HFFc6 (cell line): ENCODE results near the gene MYLK. TPM values are rescaled to one million over a fixed set of nuclear protein-coding genes. Genes with fewer than 3 reads are reported as not detected.

ENCODE experiments used
- DNase-seq: peaks from one replicate; pipeline ENCODE4 v3.0.0-alpha.2; 2018
- H3K27ac Mint-ChIP-seq: 2 replicates; pipeline ENCODE4 v1.8.0; 2020; ENCODE audit warnings: mild to moderate bottlenecking, mixed read lengths
- H3K27me3 Mint-ChIP-seq: 2 replicates; pipeline ENCODE4 v1.8.0; 2021; ENCODE audit warnings: mild to moderate bottlenecking, moderate library complexity, mixed read lengths; ENCODE audit not compliant: insufficient read depth
- H3K36me3 Mint-ChIP-seq: 2 replicates; pipeline ENCODE4 v1.8.0; 2021; ENCODE audit warnings: low read depth, mixed read lengths
- H3K4me1 Mint-ChIP-seq: 2 replicates; pipeline ENCODE4 v1.8.0; 2020; ENCODE audit warnings: low read depth, mixed read lengths
- H3K4me3 Mint-ChIP-seq: 2 replicates; pipeline ENCODE4 v1.8.0; 2020; ENCODE audit warnings: mild to moderate bottlenecking, moderate library complexity, mixed read lengths
- H3K9me3 Mint-ChIP-seq: 2 replicates; pipeline ENCODE4 v1.8.0; 2020; ENCODE audit warnings: mild to moderate bottlenecking, mixed read lengths
- CTCF ChIP-seq: fragments of 200-600 bp; sonication (generic); IDR thresholded peaks from 2 replicates; pipeline ENCODE4 v1.5.0; 2021; ENCODE audit warnings: antibody characterized with exemption, mild to moderate bottlenecking
- total RNA-seq, 6 experiments: library from RNA; stranded (reverse); fragmentation: NEBNext Ultra II Directional; extraction: Animal tissue kit (Norgen Biotek cat#: 25700); gene quantifications; 2 replicates in 1 of 6; 3 replicates in 5 of 6; pipeline ENCODE4 v1.2.3, GENCODE V29; 2021

Gene MYLK
- total RNA-seq, 6 experiments from 2014 or later = 296 to 431 (median 335) TPM

- no peak for DNase-seq
- Mint-ChIP-seq H3K27me3 (peaks cover 11% of the 10 kb centered on the region; the same call in 1 of the 2 replicates), H3K4me1 (peaks cover 88% of the 10 kb centered on the region), H3K4me3 (peak overlapping the region; percentile 53), H3K27ac (peak overlapping the region; percentile 94), H3K36me3 (peaks cover 84% of the 10 kb centered on the region), H3K9me3 (no peaks in the 10 kb centered on the region)
- TF ChIP-seq CTCF = no peak
Measured at GRCh38 chr3:123789160-123789559, 95.0 kb downstream of the MYLK start.

- H3K27ac Mint-ChIP-seq = peak overlapping the region; percentile 94
- DNase-seq = no peak
Measured at GRCh38 chr3:123788710-123789109, 95.4 kb downstream of the MYLK start.

GRCh38 chr3:123787133-123787532, 97.0 kb downstream of the MYLK start:
- no peak for DNase-seq
- TF ChIP-seq CTCF = no peak
- peaks cover 83% of the 10 kb centered on the region for H3K36me3 Mint-ChIP-seq
- peaks cover 11% of the 10 kb centered on the region; the same call in 1 of the 2 replicates for H3K27me3 Mint-ChIP-seq
- H3K4me3 Mint-ChIP-seq = no peak overlapping the region
- peaks cover 88% of the 10 kb centered on the region for H3K4me1 Mint-ChIP-seq
- no peaks in the 10 kb centered on the region for H3K9me3 Mint-ChIP-seq
- peak overlapping the region; percentile 94; the same call in 1 of the 2 replicates for H3K27ac Mint-ChIP-seq

More at GRCh38 chr3:123788710-123789109, 95.4 kb downstream of the MYLK start:
- Mint-ChIP-seq H3K4me1 (peaks cover 88% of the 10 kb centered on the region), H3K36me3 (peaks cover 86% of the 10 kb centered on the region), H3K4me3 (peak overlapping the region; percentile 53; the same call in 1 of the 2 replicates), H3K9me3 (no peaks in the 10 kb centered on the region), H3K27me3 (peaks cover 14% of the 10 kb centered on the region; the same call in 1 of the 2 replicates)
- no peak for TF ChIP-seq CTCF

GRCh38 chr3:123785602-123786001, 98.5 kb downstream of the MYLK start:
- TF ChIP-seq CTCF = no peak
- H3K9me3 Mint-ChIP-seq = no peaks in the 10 kb centered on the region
- peaks cover 11% of the 10 kb centered on the region; the same call in 1 of the 2 replicates for H3K27me3 Mint-ChIP-seq
- peaks cover 76% of the 10 kb centered on the region for H3K36me3 Mint-ChIP-seq
- H3K4me1 Mint-ChIP-seq = peaks cover 88% of the 10 kb centered on the region
- no peak overlapping the region for H3K4me3 Mint-ChIP-seq
- DNase-seq = no peak
- H3K27ac Mint-ChIP-seq = no peak overlapping the region

- H3K4me3 Mint-ChIP-seq = no peak overlapping the region
Measured at GRCh38 chr3:123783811-123784210, 100.3 kb downstream of the MYLK start.

More at GRCh38 chr3:123783811-123784210, 100.3 kb downstream of the MYLK start:
- Mint-ChIP-seq H3K27ac (peak overlapping the region; percentile 40; the same call in 1 of the 2 replicates), H3K4me1 (peaks cover 83% of the 10 kb centered on the region), H3K36me3 (peaks cover 73% of the 10 kb centered on the region), H3K9me3 (no peaks in the 10 kb centered on the region; the same call in 1 of the 2 replicates), H3K27me3 (peaks cover 7% of the 10 kb centered on the region; the same call in 1 of the 2 replicates)
- TF ChIP-seq CTCF = no peak
- DNase-seq = no peak
